T1000 (cell line): Measurements from ENCODE around the gene PKD1L1.
"Not testable (repeated sequence)": the region's sequence is repeated elsewhere in the genome, so short reads cannot be mapped to it uniquely, and the experiment has no call there.

ENCODE experiments used
- DNase-seq: peaks from one replicate; lab custom pipeline; 2025; ENCODE audit warnings: mixed read lengths; lab: John Stamatoyannopoulos, UW

PKD1L1 gene

DNA sequence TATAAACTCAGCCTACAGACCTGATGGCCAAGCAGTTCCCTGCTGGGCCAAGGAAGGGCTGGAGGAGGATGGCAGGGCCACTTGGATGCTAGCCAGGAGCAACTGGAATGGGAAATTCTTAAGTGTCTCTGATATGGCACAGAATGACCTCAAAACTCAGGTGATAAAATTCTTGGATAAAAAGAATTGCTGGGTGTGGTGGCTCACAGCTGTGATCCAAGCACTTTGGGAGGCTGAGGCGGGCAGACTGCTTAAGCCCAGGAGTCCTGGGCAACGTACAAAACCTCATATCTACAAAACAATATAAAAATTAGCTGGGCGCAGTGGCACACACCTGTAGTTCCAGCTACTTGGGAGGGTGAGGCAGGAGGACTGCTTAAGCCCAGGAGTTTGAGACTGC is 14.0 kb upstream of the PKD1L1 start:
- DNase-seq = no peak

DNA sequence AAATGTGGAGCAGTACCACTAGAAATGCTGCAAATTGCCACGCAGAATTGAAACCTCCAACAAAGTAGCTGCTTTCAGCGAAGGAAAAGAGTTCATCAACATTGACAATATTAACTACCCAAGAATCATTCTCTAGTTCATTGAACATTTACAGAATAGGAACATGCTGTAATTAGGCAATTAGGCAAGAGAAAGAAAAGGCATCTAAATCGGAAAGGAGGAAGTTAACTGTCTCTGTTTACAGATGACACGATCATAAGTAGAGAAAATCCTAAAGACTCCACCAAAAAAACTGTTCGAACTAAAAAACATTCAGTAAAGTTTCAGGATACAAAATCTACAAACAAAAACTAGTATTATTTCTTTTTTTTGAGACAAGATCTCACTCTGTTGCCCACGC is 8.9 kb upstream of the PKD1L1 start:
- DNase-seq = no peak

DNA sequence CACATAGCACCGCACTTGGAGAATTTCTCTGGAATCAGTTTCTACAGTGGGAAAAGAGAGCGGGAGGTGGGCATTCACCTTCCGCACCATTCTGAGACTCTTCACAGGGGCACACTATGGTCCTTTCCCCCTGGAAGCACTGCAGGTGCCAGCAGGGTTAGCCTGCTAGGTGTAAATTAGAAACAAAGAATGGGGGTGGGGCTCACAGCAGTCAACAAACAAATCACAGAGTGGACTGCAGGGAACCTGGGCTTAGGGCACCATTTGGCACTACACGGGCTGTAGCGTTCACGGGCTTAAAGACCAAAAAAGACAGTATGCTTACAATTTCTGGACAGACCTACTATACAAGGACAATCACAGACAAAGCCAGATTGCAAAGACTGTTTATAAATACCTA is 8.0 kb upstream of the PKD1L1 start:
- DNase-seq = no peak

DNA sequence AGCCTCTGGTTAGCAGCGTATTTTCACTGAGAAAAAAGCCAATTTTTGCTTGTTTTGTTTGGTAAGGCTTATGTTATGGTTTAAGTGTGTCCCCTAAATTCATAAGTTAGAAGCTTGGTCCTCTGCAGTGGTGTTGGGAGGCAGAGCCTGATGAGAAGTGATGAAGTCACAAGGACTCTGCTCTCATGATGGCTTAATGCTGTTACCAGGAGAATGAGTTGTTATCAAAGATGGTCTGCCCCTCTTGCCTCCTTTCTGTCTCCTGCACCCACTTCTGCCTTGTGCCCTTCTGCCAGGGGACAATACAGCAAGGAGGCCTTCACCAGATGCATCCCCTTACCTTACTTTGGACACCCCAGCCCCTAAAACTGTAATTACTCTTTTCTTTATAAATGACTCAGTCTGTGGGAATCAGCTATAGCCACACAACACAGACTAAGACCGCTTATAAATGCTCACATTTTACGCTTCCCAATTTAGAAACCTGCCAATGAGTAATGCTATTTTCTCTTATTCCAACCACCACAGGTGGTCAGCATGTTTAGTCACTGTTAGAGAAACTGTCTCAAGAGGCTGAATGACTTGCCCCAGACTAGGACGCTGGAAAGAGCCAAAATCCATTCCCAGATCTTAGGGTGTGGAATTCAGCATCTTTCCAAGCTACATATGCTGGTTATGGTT is 6.1 kb upstream of the PKD1L1 start:
- DNase-seq = no peak

DNA sequence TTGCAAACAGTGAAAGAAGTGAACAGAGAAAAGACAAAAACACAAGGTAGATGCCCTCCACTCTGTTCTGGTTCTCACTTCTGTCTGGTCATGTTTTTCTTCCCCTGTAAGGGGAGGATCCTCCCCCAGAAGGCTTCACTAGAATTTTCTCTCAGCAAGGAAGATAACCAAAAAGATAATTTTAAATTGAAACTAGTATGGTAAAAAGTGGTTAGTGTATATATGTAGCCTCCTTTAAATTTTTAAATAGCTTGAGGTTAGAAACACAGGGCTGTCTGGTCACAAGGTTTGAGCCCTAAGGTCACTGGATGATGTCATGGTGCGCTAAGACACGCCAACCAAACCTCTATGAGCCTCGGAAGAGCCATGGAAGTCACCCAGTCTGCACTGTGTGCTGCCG is 5.6 kb upstream of the PKD1L1 start:
- DNase-seq = no peak

DNA sequence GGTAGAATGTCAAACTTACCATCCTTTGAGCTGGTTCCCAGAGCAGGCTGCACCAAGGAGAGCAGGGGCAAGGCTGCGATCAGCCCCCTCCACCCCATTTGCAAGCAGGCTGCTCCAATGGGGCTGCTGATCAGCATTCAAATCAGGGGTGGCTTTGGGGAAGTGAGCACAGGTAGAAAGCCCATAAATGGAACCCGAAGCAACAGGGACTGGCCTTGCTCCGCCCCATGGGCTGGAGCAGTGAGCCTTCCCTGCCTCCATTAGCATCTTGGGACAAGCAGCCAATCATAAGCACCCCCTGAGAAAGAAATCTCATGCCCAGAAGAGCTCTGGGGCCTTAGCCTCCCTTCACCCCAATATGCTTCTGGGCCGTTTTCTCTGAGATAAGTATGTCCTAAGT is 4.0 kb upstream of the PKD1L1 start:
- DNase-seq = no peak

DNA sequence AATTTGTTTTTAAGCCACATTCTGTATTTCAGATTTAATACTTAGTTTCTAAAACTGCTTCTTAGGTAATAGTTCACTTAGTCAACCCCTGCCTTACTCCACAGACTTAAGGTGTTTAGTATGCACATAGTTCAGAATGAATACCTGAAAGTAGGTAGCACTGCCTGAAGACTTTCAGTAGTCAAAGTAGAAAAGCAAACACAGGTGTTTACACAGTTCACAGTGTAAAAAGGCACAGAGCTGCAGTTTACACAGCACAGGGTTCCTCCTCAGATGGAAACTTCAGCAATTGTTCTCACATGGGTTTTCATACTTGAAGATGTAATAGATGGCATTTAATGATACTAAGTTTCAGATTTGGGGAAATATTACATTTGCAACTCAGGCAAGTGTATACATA is 3.1 kb upstream of the PKD1L1 start:
- DNase-seq = no peak

DNA sequence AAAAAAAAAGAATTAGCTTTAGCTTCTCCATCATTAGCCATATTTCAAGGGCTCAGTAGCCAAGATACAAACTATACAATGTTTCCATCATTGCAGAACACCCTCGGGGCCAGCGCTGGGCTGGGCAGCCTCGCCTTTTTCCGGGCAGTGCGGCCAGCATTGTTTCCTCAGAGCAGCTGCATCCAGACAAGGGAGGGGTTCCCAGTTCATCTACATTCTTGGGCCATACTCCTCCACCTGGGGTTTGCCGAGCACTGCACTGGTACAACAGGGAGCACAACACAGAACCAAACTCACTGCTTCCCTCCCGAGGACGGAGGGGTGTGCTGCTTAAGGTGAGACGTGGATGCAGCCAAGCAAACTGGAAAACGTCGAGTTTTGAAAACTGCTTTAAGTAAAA is 2.4 kb upstream of the PKD1L1 start:
- DNase-seq = no peak

DNA sequence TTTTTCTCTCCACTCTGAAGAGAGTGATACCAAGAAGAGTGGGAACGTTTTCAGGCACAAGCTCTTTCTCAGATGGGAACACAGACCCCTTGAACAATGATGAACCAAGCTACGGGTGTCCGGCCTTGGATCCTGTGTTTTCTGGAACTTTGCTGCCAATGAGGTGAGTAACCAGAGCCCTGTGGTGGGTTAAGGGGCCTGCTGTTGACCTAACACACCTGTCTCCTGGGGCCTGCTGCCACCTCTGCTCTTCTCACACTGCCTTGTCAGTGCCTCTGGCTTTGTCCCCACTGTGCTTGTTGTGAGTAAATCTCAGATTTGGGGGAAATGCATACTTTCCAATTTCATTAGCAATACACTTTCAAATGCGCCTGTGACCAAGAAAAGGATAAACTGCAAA is 1.4 kb upstream of the PKD1L1 start:
- DNase-seq = no peak

DNA sequence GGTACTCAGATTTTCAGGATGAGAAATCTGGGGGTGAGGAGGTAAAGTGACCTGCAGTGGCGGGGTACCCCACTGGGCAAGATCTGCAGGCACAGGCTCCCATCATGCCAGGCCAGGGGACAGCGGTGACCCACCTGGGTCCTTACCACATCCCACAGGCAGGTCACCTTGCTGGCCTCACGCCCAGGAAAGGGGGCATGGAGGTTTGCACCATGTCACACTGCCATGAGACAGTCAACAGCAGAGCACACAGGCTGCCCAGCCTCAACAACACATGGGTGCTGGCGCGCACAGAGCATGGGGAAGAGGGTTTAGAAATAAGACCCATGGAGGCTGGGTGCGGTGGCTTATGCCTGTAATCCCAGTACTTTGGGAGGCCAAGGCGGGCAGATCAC is 914 bp downstream of the PKD1L1 start:
- no peak for DNase-seq

DNA sequence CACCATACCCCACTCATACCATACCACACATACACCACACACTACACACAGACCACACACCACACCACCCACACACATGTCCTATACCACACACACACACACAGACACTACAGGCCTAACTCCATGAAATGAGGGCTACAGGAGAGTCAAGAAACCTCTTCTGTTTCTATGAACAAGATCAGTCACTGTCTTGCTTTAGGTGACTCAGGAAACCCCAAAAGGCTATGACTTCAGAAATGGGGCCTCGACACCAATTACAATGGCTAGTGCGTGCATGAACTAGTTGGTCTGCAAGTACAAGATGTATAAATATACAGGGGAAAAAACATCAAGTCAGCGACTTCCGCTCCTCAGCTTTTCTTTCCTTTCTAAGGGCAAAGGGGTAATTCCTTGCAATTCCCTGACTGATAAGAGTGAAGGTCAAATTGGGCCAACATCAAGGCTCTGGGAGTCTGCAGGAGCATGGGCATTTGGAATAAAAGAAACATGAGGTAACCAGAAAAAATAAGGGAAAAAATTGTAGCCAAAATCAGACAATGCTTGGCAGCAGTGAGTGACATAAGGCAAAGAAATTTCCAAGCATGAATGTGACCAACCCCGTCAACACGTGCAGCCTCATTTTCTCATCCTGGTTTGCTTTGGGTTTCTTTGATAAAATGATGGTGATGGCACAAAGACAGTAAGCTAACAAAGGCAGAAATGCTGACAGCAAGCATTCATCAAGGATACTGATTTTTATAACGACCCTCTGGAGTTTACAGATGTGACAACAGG is 1.5 kb downstream of the PKD1L1 start:
- no peak for DNase-seq

DNA sequence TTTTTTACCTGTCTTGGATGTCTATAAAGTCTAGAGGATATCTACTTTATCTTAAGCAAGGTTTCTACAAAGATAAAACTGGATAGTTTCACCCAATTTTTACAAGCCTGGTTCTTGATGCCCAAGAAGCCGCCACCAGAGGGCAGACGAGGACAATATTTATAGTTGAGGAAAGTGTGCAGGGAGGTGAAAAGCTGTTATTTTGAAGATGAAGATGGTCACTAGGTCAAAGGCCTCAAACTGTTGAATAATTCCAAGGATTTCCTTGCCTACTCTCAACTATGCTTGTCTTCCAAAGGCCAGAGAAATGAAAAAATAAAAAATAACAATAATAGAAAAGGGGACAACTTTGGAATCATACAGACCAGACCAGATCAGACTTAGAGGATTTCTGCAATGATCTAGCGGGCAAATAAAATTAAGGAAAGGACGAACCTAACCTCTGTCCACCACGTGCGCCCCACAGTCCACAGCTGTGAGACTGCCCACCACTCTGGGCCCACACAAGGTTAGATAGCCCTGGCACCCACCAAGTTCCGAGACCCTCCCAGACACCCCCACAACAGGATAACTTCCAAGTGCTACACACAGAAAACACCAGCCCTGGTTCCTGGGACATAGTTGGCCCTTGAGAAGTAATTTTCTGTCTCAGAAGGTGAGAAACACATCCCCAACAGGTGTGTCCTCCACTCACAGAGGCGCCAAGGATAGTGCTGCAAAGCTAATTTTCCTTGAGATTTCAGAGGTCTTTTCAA is 2.8 kb downstream of the PKD1L1 start:
- DNase-seq = peak; percentile 35

DNA sequence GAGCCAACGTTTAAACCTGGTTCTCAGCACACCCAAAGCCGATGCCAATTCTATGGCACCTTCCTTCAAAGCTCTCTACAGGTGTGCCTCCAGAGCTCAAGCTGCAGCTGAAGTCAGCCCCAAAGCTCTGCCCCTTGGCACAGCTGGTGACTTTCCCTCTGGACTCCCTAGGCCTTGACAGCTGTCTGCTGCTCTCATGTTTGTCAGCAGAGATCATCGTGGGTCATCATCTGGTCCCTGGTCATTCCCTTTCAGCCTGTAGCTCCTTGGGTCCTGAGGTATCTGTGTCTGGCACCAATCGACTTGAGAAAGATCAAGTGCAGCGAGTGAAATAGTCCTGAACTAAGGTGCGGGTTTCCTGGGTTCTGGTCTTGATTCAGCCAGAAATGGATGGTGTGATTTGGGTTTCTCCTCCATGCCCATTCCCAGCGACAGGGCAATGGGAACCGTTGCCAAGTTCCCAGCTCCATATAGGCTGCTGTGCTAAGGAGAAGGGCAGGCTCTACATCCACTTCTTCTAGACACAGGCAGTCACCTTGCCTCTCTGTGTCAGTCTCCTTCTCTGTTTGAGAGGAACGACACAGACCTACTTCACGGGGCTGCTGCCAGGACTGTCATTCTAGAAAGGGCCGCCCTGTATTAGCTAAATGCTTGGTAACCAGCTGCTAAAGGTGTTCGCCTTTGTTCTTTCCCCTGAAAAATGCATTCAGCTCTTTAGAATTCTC is 3.6 kb downstream of the PKD1L1 start:
- DNase-seq = no peak

DNA sequence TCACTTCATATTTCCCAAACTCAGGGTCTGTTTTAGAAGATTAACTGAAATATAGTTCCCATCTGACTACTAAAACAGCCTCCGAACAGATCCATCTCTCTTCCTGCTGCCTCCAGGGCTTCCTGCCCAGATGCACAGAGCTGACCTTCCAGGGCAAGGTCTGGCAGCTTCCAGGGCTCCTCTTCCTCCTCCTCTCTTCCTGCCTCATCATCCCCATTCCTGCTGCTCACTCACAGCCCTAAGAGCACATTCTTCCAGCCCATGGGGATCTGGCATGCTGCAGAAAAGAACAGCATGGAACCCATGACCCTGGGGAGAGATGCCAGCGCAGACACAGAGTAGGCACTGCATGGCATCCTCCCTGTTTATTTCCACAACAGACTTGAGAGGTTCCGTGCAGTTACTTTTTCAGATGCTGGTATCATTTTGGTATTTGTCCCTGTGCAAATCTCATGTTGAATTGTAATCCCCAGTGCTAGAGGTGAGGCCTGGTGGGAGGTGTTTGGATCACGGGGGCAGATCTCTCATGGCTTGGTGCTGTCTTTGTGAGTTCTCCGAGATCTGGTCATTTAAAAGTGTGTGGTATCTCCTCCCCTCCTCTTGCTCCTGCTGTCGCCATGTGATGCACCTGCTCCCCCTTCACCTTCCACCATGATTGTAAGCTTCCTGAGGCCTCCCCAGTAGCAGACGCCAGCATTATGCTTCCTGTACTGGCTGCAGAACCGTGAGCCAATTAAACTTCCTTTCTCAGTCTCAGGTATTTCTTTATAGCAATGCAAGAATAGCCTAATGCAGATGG is 4.4 kb downstream of the PKD1L1 start:
- DNase-seq = no peak

DNA sequence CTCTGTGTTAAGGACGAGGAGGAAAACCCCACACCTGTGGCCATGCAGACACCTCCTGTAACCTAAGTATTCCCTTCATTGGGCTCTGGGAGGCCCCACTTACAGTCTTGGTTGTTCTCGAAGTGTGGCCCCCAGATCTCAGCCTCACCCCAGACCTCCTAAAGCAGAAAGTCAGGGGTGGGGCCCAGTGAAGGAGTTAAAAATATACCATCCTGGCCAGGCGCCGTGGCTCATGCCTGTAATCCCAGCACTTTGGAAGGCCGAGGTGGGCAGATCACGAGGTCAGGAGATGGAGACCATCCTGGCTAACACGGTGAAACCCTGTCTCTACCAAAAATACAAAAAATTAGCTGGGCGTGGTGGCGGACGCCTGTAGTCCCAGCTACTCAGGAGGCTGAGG is 5.6 kb downstream of the PKD1L1 start:
- not testable (repeated sequence) for DNase-seq

DNA sequence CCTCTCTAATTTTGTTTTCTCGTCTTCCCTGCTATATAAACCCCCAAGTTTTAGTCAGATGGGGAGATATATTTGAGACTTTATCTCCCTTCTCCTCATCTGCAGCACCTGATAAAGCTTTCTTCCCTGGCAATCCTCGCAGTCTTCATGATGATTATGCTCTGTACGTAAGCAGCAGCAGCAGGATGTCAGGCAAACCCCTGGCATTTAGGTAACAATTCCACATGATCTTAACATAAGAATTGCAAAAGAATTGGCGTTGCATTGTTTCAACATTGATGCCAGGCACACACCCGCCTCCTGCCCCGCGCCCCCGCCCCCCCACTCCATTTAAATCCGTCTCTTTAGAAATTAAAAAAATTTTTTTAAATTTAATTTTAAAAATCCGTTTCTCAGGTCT is 6.1 kb downstream of the PKD1L1 start:
- no peak for DNase-seq

DNA sequence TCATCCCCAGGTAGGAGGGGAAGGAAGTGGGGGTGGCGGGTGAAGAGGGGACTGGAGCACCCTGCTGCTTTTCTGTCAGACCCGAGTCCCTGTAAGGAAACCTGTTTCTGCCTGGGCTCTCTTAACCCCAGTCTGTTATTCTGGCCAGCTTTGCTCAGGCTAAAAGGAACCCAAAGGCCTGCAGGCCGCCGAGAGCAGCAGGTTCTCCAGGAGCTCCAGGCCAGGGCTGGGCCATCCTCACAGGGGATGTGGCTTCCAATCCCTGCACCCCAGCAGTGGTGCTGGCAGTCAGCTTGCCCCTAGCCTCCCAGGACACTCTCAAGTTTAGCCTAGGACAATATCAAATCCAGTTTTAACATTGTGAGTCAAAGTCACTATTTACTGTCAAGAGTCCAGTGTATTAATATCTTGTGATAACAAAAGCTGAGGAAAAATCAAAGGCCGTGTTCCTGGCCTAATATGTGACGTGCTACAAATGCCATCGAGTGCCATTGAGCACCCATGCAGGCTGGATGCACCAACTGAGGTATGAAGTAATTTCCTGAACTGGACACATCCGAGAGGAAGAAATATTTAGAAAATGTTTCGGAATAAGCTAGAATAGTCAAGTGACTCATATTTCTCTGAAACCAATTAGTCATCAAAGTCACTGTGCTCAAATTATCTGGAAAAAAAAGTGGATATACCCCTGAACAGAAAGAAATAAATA is 7.0 kb downstream of the PKD1L1 start:
- no peak for DNase-seq

DNA sequence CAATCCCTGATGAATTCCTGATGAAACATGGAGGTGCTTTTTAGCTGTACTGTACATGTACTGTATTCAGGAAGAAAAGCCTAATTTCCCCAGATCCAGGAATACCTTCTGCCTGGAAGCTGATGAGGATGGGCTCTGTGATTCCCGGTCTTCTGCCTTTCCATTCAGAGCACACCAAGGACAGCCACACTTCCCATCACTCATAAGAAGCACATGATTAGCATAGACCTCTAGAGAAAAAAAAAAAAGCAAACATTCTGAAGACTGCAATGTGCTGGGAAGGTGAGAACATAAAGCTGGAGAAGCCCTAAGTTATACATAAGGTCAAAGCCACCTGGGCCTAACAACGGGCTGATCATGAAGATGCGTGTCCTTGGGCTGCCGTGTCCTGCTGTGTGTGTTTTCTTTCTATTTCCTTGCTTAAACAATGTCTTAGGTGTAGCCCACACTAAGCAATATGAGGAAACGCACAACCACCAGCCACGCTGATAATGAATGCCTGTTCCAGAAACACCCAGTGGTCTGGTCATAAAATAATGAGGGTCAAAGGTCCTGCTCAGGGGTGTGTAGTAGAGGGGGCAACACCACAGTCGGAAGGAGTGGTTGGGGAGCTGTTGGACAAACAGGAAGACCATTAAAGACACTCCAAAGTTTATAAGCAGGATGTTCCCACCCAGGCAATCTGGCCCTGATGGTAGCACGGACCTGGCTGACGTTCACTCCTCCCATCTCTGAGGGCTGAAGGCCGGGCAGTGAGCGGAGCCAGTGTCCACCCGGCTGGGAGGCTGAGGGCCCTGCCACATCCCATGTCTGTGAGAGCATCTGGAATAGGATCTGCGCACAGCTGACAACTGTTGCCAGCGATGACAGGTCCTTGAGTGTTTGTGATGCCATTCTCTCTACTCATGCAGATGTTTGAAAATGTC is 7.9 kb downstream of the PKD1L1 start:
- no peak for DNase-seq

DNA sequence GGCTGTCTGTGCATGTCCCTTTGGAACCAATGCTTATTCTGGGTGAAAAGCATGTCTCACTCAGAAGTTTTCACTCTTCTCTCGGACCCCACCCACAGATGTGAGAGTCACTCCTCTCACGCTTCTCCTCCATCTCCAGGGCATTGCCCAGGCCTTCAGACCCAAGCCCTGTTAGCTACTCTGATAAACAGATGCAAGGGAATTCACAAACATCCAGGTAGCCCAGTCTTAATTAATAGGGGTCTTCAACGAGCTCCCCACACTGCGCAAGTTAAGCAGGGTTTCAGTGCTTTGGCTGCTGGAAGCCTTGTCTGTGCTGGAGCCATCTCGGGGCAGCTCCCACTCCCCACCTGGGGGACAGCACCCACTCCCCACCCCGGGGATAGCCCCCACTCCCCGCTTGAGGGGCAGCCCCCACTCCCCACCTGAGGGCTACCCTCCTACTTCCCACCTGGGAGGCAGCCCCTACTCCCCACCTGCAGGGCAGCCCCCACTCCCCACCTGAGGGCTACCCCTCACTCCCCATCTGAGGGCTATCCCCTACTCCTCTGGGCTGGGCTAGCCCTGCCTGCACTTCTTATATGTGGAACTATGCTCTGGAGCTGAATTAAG is 8.7 kb downstream of the PKD1L1 start:
- no peak for DNase-seq
